ENCODE data around the gene IMMP2L.
A peak's percentile ranks its signal among the peaks of the same experiment; 100 is the strongest.

The IMMP2L gene

DNA sequence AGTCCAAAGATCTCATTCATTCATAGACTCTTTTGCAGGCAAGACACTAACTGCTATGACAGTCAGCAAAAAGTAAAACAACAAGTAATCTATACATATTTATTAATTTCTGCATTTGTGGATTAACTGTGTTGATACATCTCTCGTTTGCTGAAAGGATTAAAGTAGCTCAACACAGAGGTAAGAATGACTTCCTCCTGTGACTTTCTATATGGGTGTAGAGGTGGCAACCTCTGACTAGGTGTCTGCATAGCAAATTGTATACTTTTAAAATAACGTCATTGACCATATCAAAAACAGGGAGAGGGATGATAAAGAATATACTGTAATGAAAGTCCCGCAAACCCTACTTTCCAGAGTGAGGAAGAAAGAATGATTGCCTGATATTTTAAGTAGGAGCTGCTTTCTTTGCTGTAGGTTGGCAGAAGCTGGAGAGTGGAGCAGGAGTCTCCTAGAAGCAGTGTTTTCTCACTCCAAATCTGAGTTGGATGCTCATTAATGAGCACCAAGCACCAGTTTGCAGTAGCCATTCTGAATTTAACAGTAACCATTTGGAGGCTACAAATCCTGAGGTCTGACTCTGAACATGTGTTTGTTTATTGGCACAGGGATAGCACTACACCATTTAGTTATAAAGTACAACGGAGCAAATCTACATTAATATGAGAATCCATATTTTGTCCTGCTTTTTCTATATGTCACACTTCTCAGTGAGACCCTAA lies 480.6 kb downstream of the IMMP2L start:
- DNase-seq (ENCODE audit: low read depth, low spot score): no peak
- H3K4me3 ChIP-seq (ENCODE audit: low read depth, low read length): no peak overlapping the region
- in situ Hi-C loops (cut with HindIII; ENCODE audit: low sequenced_read_pairs): no loop called here
- TF ChIP-seq, protein P1, sequence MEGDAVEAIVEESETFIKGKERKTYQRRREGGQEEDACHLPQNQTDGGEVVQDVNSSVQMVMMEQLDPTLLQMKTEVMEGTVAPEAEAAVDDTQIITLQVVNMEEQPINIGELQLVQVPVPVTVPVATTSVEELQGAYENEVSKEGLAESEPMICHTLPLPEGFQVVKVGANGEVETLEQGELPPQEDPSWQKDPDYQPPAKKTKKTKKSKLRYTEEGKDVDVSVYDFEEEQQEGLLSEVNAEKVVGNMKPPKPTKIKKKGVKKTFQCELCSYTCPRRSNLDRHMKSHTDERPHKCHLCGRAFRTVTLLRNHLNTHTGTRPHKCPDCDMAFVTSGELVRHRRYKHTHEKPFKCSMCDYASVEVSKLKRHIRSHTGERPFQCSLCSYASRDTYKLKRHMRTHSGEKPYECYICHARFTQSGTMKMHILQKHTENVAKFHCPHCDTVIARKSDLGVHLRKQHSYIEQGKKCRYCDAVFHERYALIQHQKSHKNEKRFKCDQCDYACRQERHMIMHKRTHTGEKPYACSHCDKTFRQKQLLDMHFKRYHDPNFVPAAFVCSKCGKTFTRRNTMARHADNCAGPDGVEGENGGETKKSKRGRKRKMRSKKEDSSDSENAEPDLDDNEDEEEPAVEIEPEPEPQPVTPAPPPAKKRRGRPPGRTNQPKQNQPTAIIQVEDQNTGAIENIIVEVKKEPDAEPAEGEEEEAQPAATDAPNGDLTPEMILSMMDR (IDR thresholded peaks at IDR 0.05; ENCODE audit: low read depth, low read length): no peak

DNA sequence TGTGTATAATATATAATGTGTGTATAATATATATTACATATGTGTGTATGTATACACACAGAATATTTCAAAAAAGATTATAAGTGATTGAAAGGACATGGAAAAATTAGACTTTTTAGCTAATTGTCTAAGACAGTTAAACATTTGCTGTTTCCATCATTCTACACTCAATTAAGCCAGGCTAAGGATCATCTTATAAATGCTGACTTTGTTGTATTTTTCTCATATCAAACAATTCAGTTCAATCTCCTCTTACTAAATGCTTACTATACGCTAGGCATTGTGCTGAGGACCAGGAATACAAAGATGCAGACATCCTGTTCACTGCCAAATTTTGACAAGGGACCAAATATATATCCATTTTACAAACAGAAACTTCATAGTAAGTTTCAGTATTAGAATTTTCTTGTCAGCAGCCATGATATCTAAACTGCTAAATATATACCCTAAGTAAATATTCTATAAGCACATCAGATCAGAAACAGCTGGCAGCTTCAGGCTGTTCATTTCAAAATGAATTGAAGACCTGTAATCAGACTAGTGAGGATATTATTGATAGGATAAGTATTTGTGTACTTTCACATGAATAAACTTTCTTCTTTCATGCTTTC lies 481.7 kb downstream of the IMMP2L start:
- DNase-seq (ENCODE audit: low read depth, low spot score): no peak
- in situ Hi-C loops (cut with HindIII; ENCODE audit: low sequenced_read_pairs): no loop called here
- TF ChIP-seq, protein P1 (IDR thresholded peaks at IDR 0.05; ENCODE audit: low read depth, low read length): no peak
- H3K4me3 ChIP-seq (ENCODE audit: low read depth, low read length): no peak overlapping the region

DNA sequence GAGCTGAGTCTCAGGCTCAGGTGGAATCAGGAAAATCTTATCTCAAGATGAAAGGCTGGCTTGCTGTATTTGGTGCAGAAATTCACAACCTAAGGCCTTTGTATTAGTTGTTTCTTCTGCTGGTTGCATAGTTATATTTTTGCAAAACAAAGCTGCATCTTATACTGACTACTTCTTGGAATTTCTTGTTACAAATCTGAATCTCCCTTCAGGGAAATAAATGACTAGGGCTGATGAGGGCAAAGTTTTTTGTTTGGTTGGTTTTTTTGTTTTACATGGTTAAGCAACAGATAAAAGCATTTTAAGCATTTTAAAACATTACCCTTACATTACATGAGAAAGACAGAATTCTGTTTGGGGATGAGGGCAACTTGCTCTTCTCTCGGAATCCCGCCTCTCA lies 485.3 kb downstream of the IMMP2L start:
- TF ChIP-seq, protein P1 (IDR thresholded peaks at IDR 0.05; ENCODE audit: low read depth, low read length): no peak
- no peak overlapping the region for H3K4me3 ChIP-seq (ENCODE audit: low read depth, low read length)
- in situ Hi-C loops (cut with HindIII; ENCODE audit: low sequenced_read_pairs): no loop called here
- DNase-seq (ENCODE audit: low read depth, low spot score): no peak

DNA sequence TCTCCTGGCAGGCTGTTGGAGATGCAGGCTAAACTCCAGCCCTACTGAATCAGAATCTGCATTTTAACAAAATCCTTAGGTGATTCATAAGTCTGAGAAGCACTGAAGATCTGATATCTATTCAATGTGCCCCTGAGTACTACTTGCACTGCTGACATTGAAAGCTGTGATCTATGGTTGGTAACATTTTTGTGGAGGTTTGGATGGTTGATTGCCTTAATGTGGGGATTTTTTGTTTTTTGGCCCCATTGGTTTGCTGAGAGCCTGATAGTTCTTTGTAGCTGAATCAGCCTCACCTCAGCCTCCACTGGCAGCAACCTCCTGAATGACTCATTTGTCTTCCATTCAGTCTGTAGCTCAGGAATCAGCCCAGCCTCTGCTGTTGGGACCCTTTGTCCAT lies 486.1 kb downstream of the IMMP2L start:
- DNase-seq (ENCODE audit: low read depth, low spot score): peak; percentile 86
- no peak overlapping the region for H3K4me3 ChIP-seq (ENCODE audit: low read depth, low read length)
- TF ChIP-seq, protein P1 (IDR thresholded peaks at IDR 0.05; ENCODE audit: low read depth, low read length): no peak
- in situ Hi-C loops (cut with HindIII; ENCODE audit: low sequenced_read_pairs): no loop called here

DNA sequence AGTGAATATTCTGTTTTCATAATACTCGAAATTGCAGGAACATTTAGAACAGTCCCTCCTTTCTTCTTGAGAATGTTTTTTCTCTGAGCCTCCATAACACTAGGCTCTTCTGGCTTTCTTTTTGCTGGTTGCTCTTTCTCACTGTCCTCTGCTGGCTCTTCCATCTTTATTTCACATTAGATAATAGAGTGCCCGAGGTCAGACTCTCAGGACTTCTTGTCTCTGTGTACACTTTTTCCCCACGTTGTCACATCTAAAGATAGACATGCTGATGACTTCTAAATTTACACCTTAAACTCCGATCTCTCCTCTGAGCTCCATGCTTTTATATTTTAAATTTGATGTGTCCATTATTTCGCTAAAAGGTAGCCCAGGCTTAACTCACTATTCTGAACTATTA lies 486.8 kb downstream of the IMMP2L start:
- in situ Hi-C loops (cut with HindIII; ENCODE audit: low sequenced_read_pairs): no loop called here
- TF ChIP-seq, protein P1 (IDR thresholded peaks at IDR 0.05; ENCODE audit: low read depth, low read length): no peak
- H3K4me3 ChIP-seq (ENCODE audit: low read depth, low read length): no peak overlapping the region
- DNase-seq (ENCODE audit: low read depth, low spot score): no peak

DNA sequence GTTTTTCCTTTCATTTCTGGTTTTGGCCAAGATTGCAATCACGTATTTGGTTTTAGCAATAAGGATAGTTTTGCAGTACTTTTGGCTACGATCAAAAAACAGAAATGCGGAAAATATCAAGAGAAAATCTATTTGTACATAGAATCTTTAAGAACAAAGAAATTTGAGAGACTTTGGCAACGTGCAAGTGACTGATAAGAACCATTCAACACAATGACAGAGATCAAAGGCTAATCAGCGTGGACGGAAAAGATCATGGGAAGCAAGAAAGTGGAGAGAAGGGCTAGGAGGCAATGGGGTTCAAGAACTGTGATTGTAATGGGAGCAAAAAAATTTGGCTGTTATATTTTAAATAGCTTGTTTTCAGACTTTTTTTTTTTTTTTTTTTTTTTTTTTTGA lies 487.5 kb downstream of the IMMP2L start:
- TF ChIP-seq, protein P1 (IDR thresholded peaks at IDR 0.05; ENCODE audit: low read depth, low read length): no peak
- in situ Hi-C loops (cut with HindIII; ENCODE audit: low sequenced_read_pairs): no loop called here
- DNase-seq (ENCODE audit: low read depth, low spot score): no peak

More for the DNA sequence above, 487.5 kb downstream of the IMMP2L start:
- no peak overlapping the region for H3K4me3 ChIP-seq (ENCODE audit: low read depth, low read length)
